Ishikawa (cell line): Measurements from ENCODE around the gene TMEM30A.

Source experiments
- CEBPB ChIP-seq: IDR thresholded peaks from 2 replicates; pipeline ENCODE4 v1.6.1; 2012
- CREB1 ChIP-seq: IDR thresholded peaks from 2 replicates; pipeline ENCODE4 v1.6.1; 2012; ENCODE audit warnings: low read depth
- EGR1 ChIP-seq: IDR thresholded peaks from 2 replicates; pipeline ENCODE4 v1.6.1; 2012
- EP300 ChIP-seq: IDR thresholded peaks from 2 replicates; pipeline ENCODE4 v1.6.1; 2012; ENCODE audit warnings: borderline replicate concordance
- FOXM1 ChIP-seq: IDR thresholded peaks from 2 replicates; pipeline ENCODE4 v1.6.1; 2012; ENCODE audit warnings: low read depth, borderline replicate concordance
- NFIC ChIP-seq: IDR thresholded peaks from 2 replicates; pipeline ENCODE4 v1.6.1; 2012
- RAD21 ChIP-seq: IDR thresholded peaks from 2 replicates; pipeline ENCODE4 v1.6.1; 2012; ENCODE audit warnings: low read depth
- TAF1 ChIP-seq: IDR thresholded peaks from 2 replicates; pipeline ENCODE4 v1.6.1; 2012; ENCODE audit warnings: low read depth, mild to moderate bottlenecking
- TCF12 ChIP-seq: IDR thresholded peaks from 2 replicates; pipeline ENCODE4 v1.6.1; 2012; ENCODE audit warnings: low read depth
- TEAD4 ChIP-seq: IDR thresholded peaks from 2 replicates; pipeline ENCODE4 v1.6.1; 2012
- YY1 ChIP-seq: IDR thresholded peaks from 2 replicates; pipeline ENCODE4 v1.6.1; 2012; ENCODE audit warnings: low read depth
- ZBTB7A ChIP-seq: IDR thresholded peaks from 2 replicates; pipeline ENCODE4 v1.6.1; 2012; ENCODE audit warnings: low read depth
- TF ChIP-seq, protein P1 (sequence below): IDR thresholded peaks from 2 replicates; pipeline ENCODE4 v1.6.1; 2012
- TF ChIP-seq, protein P2 (sequence below): IDR thresholded peaks from 2 replicates; pipeline ENCODE4 v1.6.1; 2012
- TF ChIP-seq, protein P3 (sequence below): IDR thresholded peaks from 2 replicates; pipeline ENCODE4 v1.6.1; 2012; ENCODE audit warnings: low read depth, mild to moderate bottlenecking

The TMEM30A gene

GRCh38 chr6:75275067-75275466 is 9.5 kb downstream of the TMEM30A start:
- TF ChIP-seq, protein P1, sequence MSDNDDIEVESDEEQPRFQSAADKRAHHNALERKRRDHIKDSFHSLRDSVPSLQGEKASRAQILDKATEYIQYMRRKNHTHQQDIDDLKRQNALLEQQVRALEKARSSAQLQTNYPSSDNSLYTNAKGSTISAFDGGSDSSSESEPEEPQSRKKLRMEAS, result no peak

- TF ChIP-seq, protein P2, sequence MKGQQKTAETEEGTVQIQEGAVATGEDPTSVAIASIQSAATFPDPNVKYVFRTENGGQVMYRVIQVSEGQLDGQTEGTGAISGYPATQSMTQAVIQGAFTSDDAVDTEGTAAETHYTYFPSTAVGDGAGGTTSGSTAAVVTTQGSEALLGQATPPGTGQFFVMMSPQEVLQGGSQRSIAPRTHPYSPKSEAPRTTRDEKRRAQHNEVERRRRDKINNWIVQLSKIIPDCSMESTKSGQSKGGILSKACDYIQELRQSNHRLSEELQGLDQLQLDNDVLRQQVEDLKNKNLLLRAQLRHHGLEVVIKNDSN, result no peak
- TF ChIP-seq CREB1, result no peak
- TF ChIP-seq NFIC, result no peak
Observed at GRCh38 chr6:75273009-75273408, 11.6 kb downstream of the TMEM30A start.

GRCh38 chr6:75272145-75272840 is 12.3 kb downstream of the TMEM30A start:
- TF ChIP-seq YY1 (no peak), FOXM1 (no peak), NFIC (no peak), TEAD4 (no peak), ZBTB7A (no peak), TAF1 (no peak), EP300 (no peak), CEBPB (no peak), CREB1 (no peak)
- TF ChIP-seq, protein P3, sequence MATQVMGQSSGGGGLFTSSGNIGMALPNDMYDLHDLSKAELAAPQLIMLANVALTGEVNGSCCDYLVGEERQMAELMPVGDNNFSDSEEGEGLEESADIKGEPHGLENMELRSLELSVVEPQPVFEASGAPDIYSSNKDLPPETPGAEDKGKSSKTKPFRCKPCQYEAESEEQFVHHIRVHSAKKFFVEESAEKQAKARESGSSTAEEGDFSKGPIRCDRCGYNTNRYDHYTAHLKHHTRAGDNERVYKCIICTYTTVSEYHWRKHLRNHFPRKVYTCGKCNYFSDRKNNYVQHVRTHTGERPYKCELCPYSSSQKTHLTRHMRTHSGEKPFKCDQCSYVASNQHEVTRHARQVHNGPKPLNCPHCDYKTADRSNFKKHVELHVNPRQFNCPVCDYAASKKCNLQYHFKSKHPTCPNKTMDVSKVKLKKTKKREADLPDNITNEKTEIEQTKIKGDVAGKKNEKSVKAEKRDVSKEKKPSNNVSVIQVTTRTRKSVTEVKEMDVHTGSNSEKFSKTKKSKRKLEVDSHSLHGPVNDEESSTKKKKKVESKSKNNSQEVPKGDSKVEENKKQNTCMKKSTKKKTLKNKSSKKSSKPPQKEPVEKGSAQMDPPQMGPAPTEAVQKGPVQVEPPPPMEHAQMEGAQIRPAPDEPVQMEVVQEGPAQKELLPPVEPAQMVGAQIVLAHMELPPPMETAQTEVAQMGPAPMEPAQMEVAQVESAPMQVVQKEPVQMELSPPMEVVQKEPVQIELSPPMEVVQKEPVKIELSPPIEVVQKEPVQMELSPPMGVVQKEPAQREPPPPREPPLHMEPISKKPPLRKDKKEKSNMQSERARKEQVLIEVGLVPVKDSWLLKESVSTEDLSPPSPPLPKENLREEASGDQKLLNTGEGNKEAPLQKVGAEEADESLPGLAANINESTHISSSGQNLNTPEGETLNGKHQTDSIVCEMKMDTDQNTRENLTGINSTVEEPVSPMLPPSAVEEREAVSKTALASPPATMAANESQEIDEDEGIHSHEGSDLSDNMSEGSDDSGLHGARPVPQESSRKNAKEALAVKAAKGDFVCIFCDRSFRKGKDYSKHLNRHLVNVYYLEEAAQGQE, result no peak
- TF ChIP-seq, protein P2, result no peak

GRCh38 chr6:75268988-75269354 is 15.6 kb downstream of the TMEM30A start:
- TF ChIP-seq YY1 (no peak), EGR1 (no peak), EP300 (no peak)

GRCh38 chr6:75268121-75268987 is 16.2 kb downstream of the TMEM30A start:
- TF ChIP-seq TCF12 (no peak), FOXM1 (no peak), NFIC (no peak), TEAD4 (no peak), ZBTB7A (no peak), CEBPB (no peak), YY1 (no peak), RAD21 (no peak), CREB1 (no peak), TAF1 (no peak)
- TF ChIP-seq, protein P1, result no peak
- TF ChIP-seq, protein P3, result no peak

GRCh38 chr6:75267461-75267860 is 17.1 kb downstream of the TMEM30A start:
- TF ChIP-seq TAF1, result no peak
- TF ChIP-seq, protein P1, result no peak
